Activated T-cell treated with anti-CD3 and anti-CD28 coated beads, Interleukin-2, amount 50 U/mL, for 1 hour (primary cell): Measurements from ENCODE around the gene KRTAP7-1.

Source experiments
- DNase-seq: peaks from one replicate; pipeline ENCODE4 v3.0.0-alpha.2; 2020

The KRTAP7-1 gene

GRCh38 chr21:30829659-30830058 lies at the start of gene KRTAP7-1:
KRTAP7-1 (minus strand) TSS chr21:30829759; CDS start chr21:30829698, 61 bp downstream.
- no peak for DNase-seq

GRCh38 chr21:30874526-30874925 lies 45.0 kb upstream of the KRTAP7-1 start:
- no peak for DNase-seq

GRCh38 chr21:30847627-30848500 lies 18.3 kb upstream of the KRTAP7-1 start:
- DNase-seq = no peak

- DNase-seq = no peak
Measured at GRCh38 chr21:30842990-30843389, 13.4 kb upstream of the KRTAP7-1 start.

- DNase-seq = no peak
Measured at GRCh38 chr21:30839304-30839703, 9.7 kb upstream of the KRTAP7-1 start.

- DNase-seq = no peak
Measured at GRCh38 chr21:30838536-30838935, 9.0 kb upstream of the KRTAP7-1 start.

- no peak for DNase-seq
Measured at GRCh38 chr21:30831194-30831765, 1.7 kb upstream of the KRTAP7-1 start.

GRCh38 chr21:30818837-30819610 lies 10.5 kb downstream of the KRTAP7-1 start:
- no peak for DNase-seq

GRCh38 chr21:30813174-30813573 lies 16.4 kb downstream of the KRTAP7-1 start, which contains the start of gene KRTAP8-1:
KRTAP8-1 (minus strand) TSS chr21:30813274; CDS start chr21:30813220, 54 bp downstream.
- DNase-seq = no peak

- no peak for DNase-seq
Measured at GRCh38 chr21:30800605-30801004, 29.0 kb downstream of the KRTAP7-1 start.

GRCh38 chr21:30793581-30794314 lies 35.8 kb downstream of the KRTAP7-1 start:
- no peak for DNase-seq

GRCh38 chr21:30779249-30779648 lies 50.3 kb downstream of the KRTAP7-1 start:
- no peak for DNase-seq
